Measurements from ENCODE around the gene TBX2. TPM values are rescaled to one million over a fixed set of nuclear protein-coding genes. Genes with fewer than 3 reads are reported as not detected.
A peak's percentile ranks its signal among the peaks of the same experiment; 100 is the strongest.

TBX2 gene
- total and polyA plus RNA-seq, 2 donors (not counting 1 experiment from before 2014, with no cell fraction given): 40.5 to 148 TPM

GRCh38 chr17:61405686-61406536 lies 6.3 kb downstream of the TBX2 start:
- H3K9me3 ChIP-seq (ENCODE audit: control insufficient read depth, insufficient read depth, low read depth, low read length): no peaks in the 10 kb centered on the region
- H3K9ac ChIP-seq (ENCODE audit: insufficient read depth, low read length): peak overlapping the region; percentile 87
- H3K27ac ChIP-seq (ENCODE audit: insufficient read depth, low read length): peak overlapping the region; percentile 95
- H3K4me2 ChIP-seq (ENCODE audit: extremely low read depth, insufficient read depth, low read length): peak overlapping the region; percentile 100
- H3K79me2 ChIP-seq (ENCODE audit: control insufficient read depth, insufficient read depth, low read length): peaks cover 94% of the 10 kb centered on the region
- peak in 1 of 2 donors; percentile 52 for DNase-seq (ENCODE audit: low read depth in 2 of 2)
- no peaks in the 10 kb centered on the region for H3K27me3 ChIP-seq (ENCODE audit: control insufficient read depth, insufficient read depth, low read length)
- H4K20me1 ChIP-seq (ENCODE audit: control insufficient read depth, extremely low read depth, insufficient read depth, low read length): no peaks in the 10 kb centered on the region
- peaks cover 19% of the 10 kb centered on the region for H3K4me1 ChIP-seq (ENCODE audit: control insufficient read depth, extremely low read depth, insufficient read depth, low read length)
- H3K36me3 ChIP-seq (ENCODE audit: control insufficient read depth, insufficient read depth, low read length): peaks cover 69% of the 10 kb centered on the region
- H3K4me3 ChIP-seq (replicated peaks in 1 of 4; ENCODE audit: control extremely low read depth in 1 of 4, insufficient read depth in 1 of 4, low read depth in 3 of 4, low read length in 4 of 4): peak overlapping the region; percentile 75 to 100 (median 94)
- no peak for TF ChIP-seq EZH2 (IDR thresholded peaks at IDR 0.05; ENCODE audit: low read length, missing control alignments)
- TF ChIP-seq CTCF (conservative IDR thresholded peaks at IDR 0.05 in 1 of 2, IDR thresholded peaks at IDR 0.05 in 1 of 2; ENCODE audit: low read depth in 1 of 2, low read length in 2 of 2): no peak
- no peak overlapping the region for H2AFZ ChIP-seq (ENCODE audit: low read length)

GRCh38 chr17:61406537-61406845 lies 6.8 kb downstream of the TBX2 start:
- no peaks in the 10 kb centered on the region for H3K27me3 ChIP-seq (ENCODE audit: control insufficient read depth, insufficient read depth, low read length)
- H3K4me1 ChIP-seq (ENCODE audit: control insufficient read depth, extremely low read depth, insufficient read depth, low read length): peaks cover 19% of the 10 kb centered on the region
- H2AFZ ChIP-seq (ENCODE audit: low read length): no peak overlapping the region
- H3K9me3 ChIP-seq (ENCODE audit: control insufficient read depth, insufficient read depth, low read depth, low read length): no peaks in the 10 kb centered on the region
- no peaks in the 10 kb centered on the region for H4K20me1 ChIP-seq (ENCODE audit: control insufficient read depth, extremely low read depth, insufficient read depth, low read length)
- DNase-seq (ENCODE audit: low read depth in 2 of 2): no peak
- peak overlapping the region; percentile 87 for H3K9ac ChIP-seq (ENCODE audit: insufficient read depth, low read length)
- TF ChIP-seq CTCF (conservative IDR thresholded peaks at IDR 0.05 in 1 of 2, IDR thresholded peaks at IDR 0.05 in 1 of 2; ENCODE audit: low read depth in 1 of 2, low read length in 2 of 2): no peak
- no peak for TF ChIP-seq EZH2 (IDR thresholded peaks at IDR 0.05; ENCODE audit: low read length, missing control alignments)
- H3K79me2 ChIP-seq (ENCODE audit: control insufficient read depth, insufficient read depth, low read length): peaks cover 88% of the 10 kb centered on the region
- peak overlapping the region; percentile 75 to 100 (median 88) for H3K4me3 ChIP-seq (replicated peaks in 1 of 4; ENCODE audit: control extremely low read depth in 1 of 4, insufficient read depth in 1 of 4, low read depth in 3 of 4, low read length in 4 of 4)
- peak overlapping the region; percentile 95 for H3K27ac ChIP-seq (ENCODE audit: insufficient read depth, low read length)
- H3K4me2 ChIP-seq (ENCODE audit: extremely low read depth, insufficient read depth, low read length): peak overlapping the region; percentile 100
- peaks cover 66% of the 10 kb centered on the region for H3K36me3 ChIP-seq (ENCODE audit: control insufficient read depth, insufficient read depth, low read length)

- Histone ChIP-seq H3K36me3 (ENCODE audit: control insufficient read depth, insufficient read depth, low read length) (peaks cover 60% of the 10 kb centered on the region), H4K20me1 (ENCODE audit: control insufficient read depth, extremely low read depth, insufficient read depth, low read length) (no peaks in the 10 kb centered on the region), H2AFZ (ENCODE audit: low read length) (no peak overlapping the region), H3K9ac (ENCODE audit: insufficient read depth, low read length) (peak overlapping the region; percentile 81), H3K27me3 (ENCODE audit: control insufficient read depth, insufficient read depth, low read length) (no peaks in the 10 kb centered on the region), H3K79me2 (ENCODE audit: control insufficient read depth, insufficient read depth, low read length) (peaks cover 80% of the 10 kb centered on the region), H3K27ac (ENCODE audit: insufficient read depth, low read length) (peak overlapping the region; percentile 95), H3K9me3 (ENCODE audit: control insufficient read depth, insufficient read depth, low read depth, low read length) (no peaks in the 10 kb centered on the region), H3K4me1 (ENCODE audit: control insufficient read depth, extremely low read depth, insufficient read depth, low read length) (peaks cover 19% of the 10 kb centered on the region), H3K4me3 (replicated peaks in 1 of 4; ENCODE audit: control extremely low read depth in 1 of 4, insufficient read depth in 1 of 4, low read depth in 3 of 4, low read length in 4 of 4) (peak overlapping the region; percentile 75 to 100 (median 88)), H3K4me2 (ENCODE audit: extremely low read depth, insufficient read depth, low read length) (peak overlapping the region; percentile 100)
- peak in 1 of 2 donors; percentile 51 for DNase-seq (ENCODE audit: low read depth in 2 of 2)
- TF ChIP-seq EZH2 (IDR thresholded peaks at IDR 0.05; ENCODE audit: low read length, missing control alignments) (no peak), CTCF (conservative IDR thresholded peaks at IDR 0.05 in 1 of 2, IDR thresholded peaks at IDR 0.05 in 1 of 2; ENCODE audit: low read depth in 1 of 2, low read length in 2 of 2) (no peak)
Observed at GRCh38 chr17:61406971-61407911, 7.6 kb downstream of the TBX2 start.
